Fibroblast of mammary gland (primary cell): Measurements from ENCODE around the gene DHX57.

Experiments used
- DNase-seq: peaks from one replicate; pipeline ENCODE4 v3.0.0-alpha.2; 2010; ENCODE audit warnings: low read depth
- H3K4me3 ChIP-seq: 2 replicates; pipeline ENCODE4 v1.5.1; 2011; ENCODE audit warnings: low read depth, mild to moderate bottlenecking, low read length, moderate library complexity; ENCODE audit not compliant: control insufficient read depth
- CTCF ChIP-seq: conservative IDR thresholded peaks from 2 replicates; pipeline ENCODE4 v1.5.1; 2011; ENCODE audit warnings: low read depth, low read length, inconsistent platforms; ENCODE audit not compliant: control insufficient read depth, insufficient read depth

The DHX57 gene

GRCh38 chr2:38875576-38876367 is at the start of gene DHX57, which contains the start of gene MORN2:
Gene DHX57 (minus strand): TSS chr2:38875934. CDS start chr2:38868405, 7,529 bp downstream.
Gene MORN2 (plus strand): TSS chr2:38875976.
- H3K4me3 ChIP-seq: peak within 1 kb of the TSS; percentile 83
- peak; percentile 72 for DNase-seq
- no peak for TF ChIP-seq CTCF

- H3K4me3 ChIP-seq: no peak overlapping the region
- TF ChIP-seq CTCF: no peak
- no peak for DNase-seq
Measured at GRCh38 chr2:38922902-38923301, 47.2 kb upstream of the DHX57 start.

GRCh38 chr2:38922389-38922788 is 46.7 kb upstream of the DHX57 start:
- no peak for DNase-seq
- no peak for TF ChIP-seq CTCF
- H3K4me3 ChIP-seq: no peak overlapping the region

- no peak for DNase-seq
- H3K4me3 ChIP-seq: no peak overlapping the region
- no peak for TF ChIP-seq CTCF
Measured at GRCh38 chr2:38912619-38913018, 36.9 kb upstream of the DHX57 start.

- no peak for TF ChIP-seq CTCF
- no peak overlapping the region for H3K4me3 ChIP-seq
- DNase-seq: no peak
Measured at GRCh38 chr2:38911191-38911590, 35.5 kb upstream of the DHX57 start.

- DNase-seq: no peak
- no peak overlapping the region for H3K4me3 ChIP-seq
- no peak for TF ChIP-seq CTCF
Measured at GRCh38 chr2:38909872-38910271, 34.1 kb upstream of the DHX57 start.
